OCI-LY1 (cell line): ENCODE data around the gene GOLGA8H.
"Not testable (repeated sequence)": the region's sequence is repeated elsewhere in the genome, so short reads cannot be mapped to it uniquely, and the experiment has no call there.

Experiments used
- EZH2 ChIP-seq: fragments of 200-600 bp; sonication (generic), shearing (Covaris generic); IDR thresholded peaks from 2 replicates; pipeline ENCODE4 v1.8.0; 2017; ENCODE audit warnings: borderline replicate concordance, mixed run types, mild to moderate bottlenecking, antibody characterized with exemption, low read length, moderate library complexity, mixed read lengths
- TF ChIP-seq, protein P1 (sequence below): fragments of 200-600 bp; sonication (generic), shearing (Covaris generic); IDR thresholded peaks from 2 replicates; pipeline ENCODE4 v1.5.1; 2017; ENCODE audit warnings: mild to moderate bottlenecking, antibody characterized with exemption, low read length, moderate library complexity, mixed read lengths

- TF ChIP-seq, protein P1, sequence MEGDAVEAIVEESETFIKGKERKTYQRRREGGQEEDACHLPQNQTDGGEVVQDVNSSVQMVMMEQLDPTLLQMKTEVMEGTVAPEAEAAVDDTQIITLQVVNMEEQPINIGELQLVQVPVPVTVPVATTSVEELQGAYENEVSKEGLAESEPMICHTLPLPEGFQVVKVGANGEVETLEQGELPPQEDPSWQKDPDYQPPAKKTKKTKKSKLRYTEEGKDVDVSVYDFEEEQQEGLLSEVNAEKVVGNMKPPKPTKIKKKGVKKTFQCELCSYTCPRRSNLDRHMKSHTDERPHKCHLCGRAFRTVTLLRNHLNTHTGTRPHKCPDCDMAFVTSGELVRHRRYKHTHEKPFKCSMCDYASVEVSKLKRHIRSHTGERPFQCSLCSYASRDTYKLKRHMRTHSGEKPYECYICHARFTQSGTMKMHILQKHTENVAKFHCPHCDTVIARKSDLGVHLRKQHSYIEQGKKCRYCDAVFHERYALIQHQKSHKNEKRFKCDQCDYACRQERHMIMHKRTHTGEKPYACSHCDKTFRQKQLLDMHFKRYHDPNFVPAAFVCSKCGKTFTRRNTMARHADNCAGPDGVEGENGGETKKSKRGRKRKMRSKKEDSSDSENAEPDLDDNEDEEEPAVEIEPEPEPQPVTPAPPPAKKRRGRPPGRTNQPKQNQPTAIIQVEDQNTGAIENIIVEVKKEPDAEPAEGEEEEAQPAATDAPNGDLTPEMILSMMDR, result not testable (repeated sequence)
- not testable (repeated sequence) for TF ChIP-seq EZH2
Measured at GRCh38 chr15:30621342-30621741, 17.5 kb downstream of the GOLGA8H start.
